Subcutaneous adipose tissue (tissue), 4 donors: ENCODE data around the gene IZUMO1. TPM values are rescaled to one million over a fixed set of nuclear protein-coding genes. Genes with fewer than 3 reads are reported as not detected.

Experiments used
- CTCF ChIP-seq: fragments of 450-650 bp; IDR thresholded peaks from one replicate; pipeline ENCODE4 v1.5.1; 2016; ENCODE audit warnings: low read depth, mild to moderate bottlenecking, control low read depth, antibody characterized with exemption, moderate library complexity
- total RNA-seq, 4 donors: library from RNA; depleted of rRNA; stranded (reverse); fragments of >200 nt; gene quantifications; one replicate each; pipeline ENCODE4 v1.1.0, GENCODE V29; 2016

IZUMO1 gene
- total RNA-seq, 4 donors from 2014 or later, result 0.75 TPM; not detected in 3

- TF ChIP-seq CTCF, result no peak
Measured at GRCh38 chr19:48716562-48717291, 30.0 kb downstream of the IZUMO1 start.

DNA sequence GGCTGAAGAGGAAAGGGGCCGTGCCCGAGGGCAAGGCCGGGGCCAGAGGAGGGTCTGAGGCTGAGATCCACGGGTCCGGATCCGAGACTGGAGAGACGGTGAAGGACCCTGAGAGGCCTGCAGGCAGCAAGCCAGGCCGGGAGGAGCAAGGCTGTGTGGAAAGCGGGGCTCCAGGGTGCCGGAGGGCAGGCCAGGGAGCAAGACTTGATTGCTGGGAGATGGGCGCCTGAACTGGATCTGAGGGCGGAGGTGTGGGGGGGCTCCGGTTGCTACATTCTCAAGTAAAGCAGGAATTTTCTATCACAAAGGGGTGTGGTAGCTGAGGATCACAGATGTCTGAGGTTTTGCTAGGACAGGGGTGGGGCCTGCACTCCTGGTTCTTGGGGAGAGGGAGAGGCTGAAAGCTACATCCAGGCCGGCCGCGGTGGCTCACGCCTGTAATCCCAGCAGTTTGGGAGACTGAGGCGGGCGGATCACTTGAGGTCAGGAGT is 31.0 kb downstream of the IZUMO1 start:
- TF ChIP-seq CTCF, result no peak

GRCh38 chr19:48714759-48715675 is 31.7 kb downstream of the IZUMO1 start:
- no peak for TF ChIP-seq CTCF

- TF ChIP-seq CTCF, result no peak
Measured at GRCh38 chr19:48713864-48714755, 32.6 kb downstream of the IZUMO1 start.

GRCh38 chr19:48713041-48713863 is 33.5 kb downstream of the IZUMO1 start:
- no peak for TF ChIP-seq CTCF

DNA sequence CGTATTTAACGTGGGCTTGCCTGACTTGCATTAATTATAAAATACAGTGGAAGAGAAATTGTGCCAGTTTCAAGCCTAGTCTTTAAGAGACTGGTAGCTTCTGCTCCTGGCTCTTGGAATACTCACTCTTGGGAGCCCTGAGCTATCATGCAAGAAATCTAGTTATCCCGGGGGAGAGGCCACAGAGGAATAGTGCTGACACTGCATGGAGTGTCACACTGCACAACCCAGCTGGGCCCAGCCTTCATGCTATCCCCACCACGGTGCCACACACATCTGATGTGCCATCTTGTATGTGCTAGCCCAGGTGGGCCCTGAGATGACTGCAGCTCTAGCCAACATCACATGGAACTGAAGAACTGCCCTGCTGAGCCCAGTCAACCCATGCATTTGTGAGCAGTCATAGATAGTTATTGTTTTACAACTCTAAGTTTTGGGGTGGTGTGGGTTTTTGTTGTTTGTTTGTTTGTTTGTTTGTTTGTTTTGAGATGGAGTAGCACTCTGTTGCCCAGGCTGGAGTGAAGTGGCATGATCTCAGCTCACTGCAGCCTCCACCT is 35.5 kb downstream of the IZUMO1 start:
- TF ChIP-seq CTCF, result no peak
